ENCODE measurements around the gene POLR1B.
"Not testable (repeated sequence)": the region's sequence is repeated elsewhere in the genome, so short reads cannot be mapped to it uniquely, and the experiment has no call there.

Gene POLR1B

GRCh38 chr2:112541315-112542122 lies 746 bp upstream of the POLR1B start:
- DNase-seq = peak; percentile 76

- DNase-seq = no peak
Observed at GRCh38 chr2:112542984-112543661, 858 bp downstream of the POLR1B start.

GRCh38 chr2:112547333-112547732 lies 5.1 kb downstream of the POLR1B start:
- DNase-seq = no peak

GRCh38 chr2:112548980-112549379 lies 6.7 kb downstream of the POLR1B start:
- no peak for DNase-seq

DNA sequence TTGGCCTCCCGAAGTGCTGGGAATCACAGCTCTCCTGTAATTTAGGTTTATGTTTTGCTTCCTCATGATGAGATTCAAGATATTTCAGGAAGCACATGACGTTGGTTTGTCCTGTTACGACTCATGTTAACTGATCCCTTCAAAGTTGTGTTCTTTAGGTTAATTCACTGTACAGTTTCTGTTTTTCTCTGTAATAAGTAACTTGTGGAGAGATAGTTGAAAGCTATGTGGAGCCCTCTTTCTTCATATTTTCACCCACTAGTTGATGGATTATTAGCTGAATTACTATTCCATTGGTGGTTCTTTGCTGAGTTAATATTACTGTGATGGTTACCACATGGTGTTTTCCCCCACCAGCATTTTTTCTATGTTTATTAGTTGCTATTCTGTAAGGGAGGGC lies 23.8 kb downstream of the POLR1B start:
- no peak for DNase-seq

- DNase-seq = not testable (repeated sequence)
Observed at GRCh38 chr2:112566508-112566907, 24.2 kb downstream of the POLR1B start.

GRCh38 chr2:112572005-112572404 lies 29.7 kb downstream of the POLR1B start:
- no peak for DNase-seq

GRCh38 chr2:112577756-112578155 lies 35.5 kb downstream of the POLR1B start:
- peak; percentile 14 for DNase-seq

- peak; percentile 74 for DNase-seq
Observed at GRCh38 chr2:112579241-112579640, 37.0 kb downstream of the POLR1B start.

GRCh38 chr2:112580084-112580483 lies 37.8 kb downstream of the POLR1B start:
- DNase-seq = no peak

- DNase-seq = peak; percentile 83
Observed at GRCh38 chr2:112582314-112582746, 40.1 kb downstream of the POLR1B start.

DNA sequence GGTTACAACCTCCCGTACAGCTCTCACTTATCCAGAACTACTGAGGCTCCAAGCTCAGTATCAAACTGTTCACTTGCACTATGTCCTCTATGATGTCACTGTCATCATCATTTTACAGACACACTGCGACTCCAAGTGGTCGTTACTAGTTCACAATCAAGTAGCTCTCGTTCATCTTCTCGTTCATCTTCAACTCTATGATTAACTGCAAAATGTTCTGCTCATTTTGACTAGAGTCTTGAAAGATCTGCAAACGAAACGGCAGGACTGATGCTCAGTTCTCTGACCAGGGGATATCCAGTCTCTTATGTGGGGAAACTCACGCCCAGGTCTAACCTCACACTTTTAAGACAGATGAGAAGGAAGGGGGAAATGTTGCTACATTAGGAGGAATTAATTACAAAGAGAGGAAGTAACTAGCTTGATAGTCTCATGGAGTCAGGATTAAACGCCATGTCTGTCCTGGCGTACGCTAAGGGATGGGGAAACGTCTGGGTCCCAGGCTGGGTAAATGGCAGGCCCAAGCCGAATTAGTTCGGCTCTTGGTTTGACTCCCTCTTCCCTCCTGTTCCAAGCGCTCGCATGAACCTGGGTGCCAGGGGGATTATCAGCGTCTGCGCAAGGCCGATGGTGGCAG lies 41.4 kb downstream of the POLR1B start:
- DNase-seq = peak; percentile 29

- DNase-seq = peak; percentile 96
Observed at GRCh38 chr2:112584134-112584890, 42.0 kb downstream of the POLR1B start, which contains the start of gene CHCHD5. CHCHD5 (plus strand) TSS chr2:112584609; CDS start chr2:112584648, 39 bp downstream.

GRCh38 chr2:112584891-112585250 lies 42.6 kb downstream of the POLR1B start:
- DNase-seq = no peak

DNA sequence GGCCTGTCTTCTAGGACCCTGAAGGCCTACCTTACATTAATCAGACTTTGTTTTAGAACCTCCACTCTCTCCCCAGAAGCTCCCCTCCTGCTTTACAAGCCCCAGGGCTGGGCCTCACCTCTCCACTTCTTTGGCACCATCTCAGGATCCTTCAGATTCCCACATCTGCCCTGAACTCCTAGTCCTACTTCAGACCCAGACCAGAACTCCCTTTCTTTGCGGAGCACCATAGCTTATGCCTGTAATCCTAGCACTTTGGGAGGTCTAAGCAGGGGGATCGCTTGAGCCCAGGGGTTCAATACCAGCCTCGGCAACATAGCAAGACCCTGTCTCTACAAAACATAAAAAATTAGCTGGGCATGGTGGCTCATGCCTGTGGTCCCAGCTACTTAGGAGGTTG lies 43.1 kb downstream of the POLR1B start:
- DNase-seq = no peak

DNA sequence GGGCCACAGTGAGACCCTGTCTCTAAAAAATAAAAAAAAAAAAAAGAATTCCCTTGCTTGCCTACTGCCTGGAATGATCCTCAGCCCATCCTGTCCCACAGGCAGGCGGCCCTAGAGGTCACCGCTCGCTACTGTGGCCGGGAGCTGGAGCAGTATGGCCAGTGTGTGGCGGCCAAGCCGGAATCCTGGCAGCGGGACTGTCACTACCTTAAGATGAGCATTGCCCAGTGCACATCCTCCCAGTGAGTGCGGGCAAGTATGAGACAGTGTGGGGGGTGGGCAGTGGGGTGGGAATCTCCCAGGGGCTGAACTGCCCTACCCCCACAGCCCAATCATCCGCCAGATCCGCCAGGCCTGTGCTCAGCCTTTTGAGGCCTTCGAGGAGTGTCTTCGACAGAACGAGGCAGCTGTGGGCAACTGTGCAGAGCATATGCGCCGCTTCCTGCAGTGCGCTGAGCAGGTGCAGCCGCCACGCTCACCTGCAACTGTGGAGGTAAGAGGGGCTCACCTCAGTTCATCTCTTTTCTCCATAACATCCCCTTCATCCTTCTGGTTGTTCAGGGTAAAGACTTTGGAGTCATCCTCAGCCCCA lies 43.7 kb downstream of the POLR1B start:
- DNase-seq = no peak

- DNase-seq = no peak
Observed at GRCh38 chr2:112588611-112589045, 46.4 kb downstream of the POLR1B start.

- DNase-seq = no peak
Observed at GRCh38 chr2:112591413-112591812, 49.1 kb downstream of the POLR1B start.

- no peak for DNase-seq
Observed at GRCh38 chr2:112593736-112594135, 51.5 kb downstream of the POLR1B start.

DNA sequence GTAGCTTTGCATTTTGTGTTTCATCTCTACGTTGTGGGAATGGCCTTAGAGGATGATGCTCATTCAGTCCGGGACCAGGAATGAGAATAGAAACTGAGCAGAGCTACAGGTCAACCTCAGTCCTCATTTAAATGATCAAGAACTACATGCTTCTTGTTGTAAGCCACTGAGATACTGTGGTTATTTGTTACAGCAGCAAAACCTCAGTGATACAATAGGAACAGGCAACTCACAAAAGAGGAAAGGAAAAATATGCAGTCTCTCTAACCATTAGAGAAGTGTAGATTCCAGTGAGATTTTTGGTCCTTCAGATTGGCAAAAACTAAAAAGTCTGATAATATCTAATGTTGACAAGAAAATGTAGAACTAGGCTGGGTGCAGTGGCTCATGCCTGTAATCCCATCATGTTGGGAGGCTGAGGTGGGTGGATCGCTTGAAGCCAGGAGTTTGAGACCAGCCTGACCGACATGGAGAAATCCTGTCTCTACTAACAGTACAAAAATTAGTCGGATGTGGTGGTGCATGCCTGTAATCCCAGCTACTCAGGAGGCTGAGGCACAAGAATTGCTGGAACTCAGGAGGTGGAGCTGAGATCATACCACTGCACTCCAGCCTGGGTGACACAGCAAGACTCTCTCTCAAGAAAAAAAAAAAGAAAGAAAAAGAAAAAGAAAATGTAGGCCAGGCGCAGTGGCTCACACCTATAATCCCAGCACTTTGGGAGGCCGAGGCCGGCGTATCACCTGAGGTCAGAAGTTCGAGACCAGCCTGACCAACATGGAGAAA lies 55.5 kb downstream of the POLR1B start:
- no peak for DNase-seq

- DNase-seq = no peak
Observed at GRCh38 chr2:112600634-112601033, 58.4 kb downstream of the POLR1B start.

- no peak for DNase-seq
Observed at GRCh38 chr2:112601754-112602153, 59.5 kb downstream of the POLR1B start.

Measured in NCI-H1694 treated with DMSO at 0.1 percent for 48 hours (cell line).